COR-L47 (cell line): ENCODE measurements around the gene WNT1.

Source experiments
- DNase-seq: peaks from one replicate; lab custom pipeline; 2025; lab: John Stamatoyannopoulos, UW

WNT1 gene

DNA sequence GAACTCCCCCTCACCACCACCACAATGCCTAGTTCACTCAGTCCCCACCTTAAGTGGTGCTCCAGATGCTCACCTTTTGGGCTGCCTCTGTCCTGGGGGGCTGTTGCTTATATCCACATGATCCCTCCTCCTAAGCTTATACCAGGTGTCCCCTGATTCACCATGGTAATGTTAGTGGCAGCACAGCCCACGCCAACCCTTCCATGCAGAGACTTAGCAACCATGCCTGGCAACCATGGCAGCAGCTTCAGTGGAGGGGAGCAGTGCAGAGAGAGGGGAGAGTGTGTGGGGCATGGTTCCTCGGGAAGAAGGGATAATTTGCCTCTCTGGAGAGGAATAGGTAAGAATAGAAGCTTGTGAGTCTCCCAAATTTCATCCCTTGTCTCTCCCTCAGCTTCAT, 22.2 kb downstream of the WNT1 start:
- no peak for DNase-seq

DNA sequence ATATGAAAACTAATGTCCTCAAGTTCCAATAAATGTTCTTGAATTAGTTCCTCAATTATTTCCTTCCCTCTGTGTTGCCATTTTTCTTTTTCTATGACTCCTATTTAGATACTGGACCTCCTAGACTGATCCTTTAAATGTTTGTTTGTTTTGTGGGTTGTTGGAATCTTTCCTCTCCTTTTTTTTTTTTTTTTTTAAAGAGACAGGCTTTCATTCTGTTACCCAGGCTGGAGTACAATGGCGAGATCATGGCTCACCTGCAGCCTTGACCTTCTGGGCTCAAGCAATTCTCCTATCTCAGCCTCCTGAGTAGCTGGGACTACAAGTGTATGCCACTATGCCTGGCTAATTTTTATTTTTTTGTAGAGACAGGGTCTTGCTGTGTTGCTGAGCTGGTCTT, 30.8 kb downstream of the WNT1 start:
- DNase-seq, result no peak

DNA sequence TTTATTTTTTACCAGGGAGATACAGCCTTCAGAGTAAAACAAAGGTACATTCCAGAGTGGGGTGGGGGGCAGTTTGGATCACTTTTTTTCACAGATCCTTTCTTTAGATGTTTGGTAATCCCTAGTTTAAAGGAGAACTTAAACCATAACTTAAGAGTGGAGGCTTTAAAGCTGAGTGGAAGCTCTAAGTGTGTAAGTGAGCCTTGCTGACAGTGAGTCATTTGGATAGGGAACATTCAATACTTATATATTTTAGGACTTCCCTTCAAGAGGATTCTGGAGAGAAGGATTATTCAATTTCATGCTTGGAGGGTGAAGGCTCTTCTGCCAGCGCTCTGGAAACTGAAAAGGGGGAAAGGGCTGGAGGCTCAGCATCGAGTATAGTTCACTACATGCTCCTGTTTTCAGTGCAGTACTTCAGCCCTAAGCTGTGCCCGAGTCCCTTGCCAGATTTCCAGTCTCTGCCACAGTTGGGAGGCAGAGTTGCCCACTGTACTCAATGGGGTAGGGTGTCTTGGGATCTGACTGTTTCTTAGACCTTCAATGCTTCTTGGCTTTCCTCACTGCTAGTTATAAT, 32.1 kb downstream of the WNT1 start:
- no peak for DNase-seq

DNA sequence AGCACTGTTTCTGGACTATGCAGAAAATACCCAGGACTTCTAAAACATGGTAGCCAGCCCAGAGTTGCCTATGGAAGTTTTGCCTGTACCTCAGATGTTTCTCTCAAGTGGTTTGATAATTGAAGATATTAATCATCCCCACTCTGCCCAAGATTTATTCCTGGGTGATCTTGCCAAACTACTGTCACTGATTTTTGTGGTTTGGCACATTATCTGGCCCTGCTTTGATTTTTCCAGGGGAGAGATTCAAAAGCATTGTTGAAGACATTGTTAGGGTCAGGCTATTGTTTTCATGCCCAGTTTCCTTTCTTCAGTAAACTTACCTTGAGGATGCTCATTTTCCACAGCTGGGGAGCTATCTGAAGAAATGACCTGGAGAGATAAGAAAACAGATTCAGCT, 34.6 kb downstream of the WNT1 start:
- DNase-seq, result no peak

DNA sequence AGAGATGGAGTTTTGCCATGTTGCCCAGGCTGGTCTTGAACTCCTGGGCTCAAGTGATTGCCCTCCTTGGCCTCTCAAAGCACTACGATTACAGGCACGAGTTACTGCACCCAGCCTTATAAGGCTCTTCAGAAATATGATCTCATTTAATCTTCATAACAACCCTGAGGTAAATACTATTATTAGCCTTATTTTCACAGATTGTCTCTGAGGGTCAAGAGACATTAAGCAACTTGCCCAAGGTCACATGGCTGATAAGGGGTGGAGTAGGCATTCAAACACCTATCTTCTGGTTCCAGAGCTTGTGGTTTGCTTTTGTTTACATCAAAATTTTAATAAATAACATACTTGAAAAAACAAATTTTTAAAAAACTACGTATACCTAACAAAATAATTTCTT, 35.3 kb downstream of the WNT1 start:
- DNase-seq, result no peak

DNA sequence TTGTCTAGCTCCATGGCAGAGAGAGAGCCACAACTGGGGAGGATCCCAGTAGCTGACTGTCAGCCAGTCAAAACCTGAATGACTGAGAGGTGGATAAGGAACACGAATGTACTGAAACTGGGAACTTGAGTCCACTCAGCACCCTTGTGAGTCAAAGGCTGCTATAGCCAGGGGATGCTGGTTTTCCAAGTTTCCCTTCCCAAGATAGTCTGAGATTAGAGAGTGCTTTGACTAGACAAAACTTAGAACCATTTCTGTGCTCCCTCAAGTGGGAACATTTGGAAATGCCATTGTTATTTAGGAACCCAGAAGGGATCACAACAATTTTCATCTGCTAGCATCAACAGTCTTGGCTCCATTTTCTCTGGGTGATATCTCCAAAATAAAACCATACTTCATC, 36.4 kb downstream of the WNT1 start:
- DNase-seq, result no peak

GRCh38 chr12:49015196-49015595, 37.1 kb downstream of the WNT1 start:
- DNase-seq, result no peak

GRCh38 chr12:49017891-49018260, 39.8 kb downstream of the WNT1 start:
- no peak for DNase-seq

GRCh38 chr12:49018261-49019119, 40.4 kb downstream of the WNT1 start, which contains the start of gene PRKAG1:
TSS of gene PRKAG1 (minus strand) at chr12:49018776. CDS start at chr12:49018740, 36 bp downstream.
- peak; percentile 93 for DNase-seq

- DNase-seq, result no peak
Observed at GRCh38 chr12:49019120-49019430, 41.0 kb downstream of the WNT1 start.

- peak; percentile 19 for DNase-seq
Observed at GRCh38 chr12:49019443-49020324, 41.6 kb downstream of the WNT1 start.

- DNase-seq, result no peak
Observed at GRCh38 chr12:49020441-49020840, 42.3 kb downstream of the WNT1 start.

- DNase-seq, result no peak
Observed at GRCh38 chr12:49021292-49021915, 43.3 kb downstream of the WNT1 start.

DNA sequence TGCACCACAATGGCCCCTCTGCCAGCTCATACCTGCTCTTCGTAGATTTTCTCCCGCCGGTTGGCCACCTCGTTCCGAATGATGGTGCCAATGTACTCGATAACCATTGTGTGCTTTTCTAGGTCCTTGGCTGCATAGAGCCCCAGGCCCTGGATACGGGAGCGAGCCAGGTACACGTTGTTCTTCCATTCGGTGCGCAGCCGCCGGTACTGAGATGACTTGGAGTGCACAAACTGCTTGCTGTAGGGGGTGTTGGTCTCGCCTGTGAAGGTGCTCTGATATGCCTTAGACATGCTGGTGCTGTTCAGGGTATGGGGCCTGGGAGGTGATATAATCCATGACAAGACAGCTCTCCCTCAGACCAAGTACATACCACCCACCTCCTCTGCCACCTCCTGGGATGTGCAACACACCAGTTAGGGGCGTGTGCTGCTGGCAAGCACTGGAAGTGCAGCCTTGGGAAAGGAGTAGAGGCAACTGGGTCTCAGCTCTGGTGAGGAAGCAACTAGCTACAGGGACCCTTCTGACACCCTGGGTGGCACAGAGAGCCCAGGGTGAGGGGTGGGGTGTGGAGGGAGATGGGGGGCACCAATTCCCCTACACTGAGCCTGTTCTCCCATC, 44.5 kb downstream of the WNT1 start:
- DNase-seq, result no peak

DNA sequence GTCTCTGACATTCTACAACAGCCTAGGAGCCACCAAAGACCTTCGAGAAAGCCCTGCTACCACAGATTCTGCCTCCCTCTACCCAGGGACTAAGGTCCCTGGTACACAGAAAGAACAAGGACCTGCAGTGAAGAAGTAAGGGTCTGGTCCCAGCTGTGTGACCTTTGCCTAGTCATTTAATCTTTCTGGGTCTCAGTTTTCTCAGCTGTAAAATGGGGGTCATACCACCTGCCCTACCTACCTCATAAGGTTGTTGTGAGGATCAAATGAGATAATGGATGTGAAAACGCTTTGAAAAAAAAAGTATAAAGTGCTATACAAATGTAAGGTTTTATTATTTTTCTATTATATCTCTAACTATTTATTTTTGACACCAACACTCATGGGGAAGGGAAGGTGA, 45.7 kb downstream of the WNT1 start:
- no peak for DNase-seq

GRCh38 chr12:49024543-49024942, 46.4 kb downstream of the WNT1 start:
- no peak for DNase-seq

DNA sequence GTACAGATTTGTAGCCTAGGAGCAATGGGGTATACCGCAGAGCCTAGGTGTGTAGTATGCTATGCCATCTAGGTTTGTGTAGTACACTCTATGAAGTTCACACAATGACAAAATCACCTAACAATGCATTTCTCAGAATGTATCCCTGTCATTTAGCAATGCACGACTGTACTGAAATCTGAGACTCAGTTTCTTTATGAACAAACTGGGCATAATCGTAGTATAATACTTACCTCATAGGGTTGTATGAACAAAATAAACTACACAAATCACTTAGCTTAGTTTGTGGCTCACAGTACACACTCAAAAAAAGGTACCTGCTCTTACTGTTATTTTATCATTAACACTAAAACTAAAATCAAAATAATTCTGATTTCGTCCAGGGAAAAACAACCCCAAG, 47.3 kb downstream of the WNT1 start:
- no peak for DNase-seq

DNA sequence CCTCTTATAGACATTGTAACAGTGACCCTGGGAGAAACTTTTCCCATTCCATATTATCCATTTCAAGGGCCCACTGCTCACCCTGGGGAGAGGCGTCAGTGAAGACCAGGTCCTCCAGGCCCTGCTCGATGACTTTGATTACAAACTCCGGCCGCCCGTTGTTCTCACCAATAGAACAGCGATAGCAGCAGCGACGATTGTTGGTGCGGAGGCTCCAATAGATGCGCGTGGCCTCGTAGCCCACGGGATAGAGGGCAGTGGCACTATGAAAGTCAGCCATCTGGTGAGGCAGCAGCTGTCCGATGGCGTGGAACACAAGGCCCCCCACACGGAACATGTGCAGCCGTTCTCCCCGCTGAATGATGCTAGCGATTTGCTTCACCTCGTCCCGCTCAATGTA, 48.0 kb downstream of the WNT1 start:
- DNase-seq, result no peak

GRCh38 chr12:49026678-49027480, 48.8 kb downstream of the WNT1 start:
- DNase-seq, result no peak

GRCh38 chr12:49027846-49028555, 49.9 kb downstream of the WNT1 start:
- no peak for DNase-seq
